RWPE2 (cell line): ENCODE data around the gene GBF1.

Experiments used
- ATAC-seq: fragments of 200-7000 bp; cut with Tn5 transposase; 3 replicates; pipeline ENCODE4 v1.9.1; 2021; ENCODE audit warnings: low read depth
- DNase-seq: peaks from one replicate; pipeline ENCODE4 v3.0.0-alpha.2; 2020; ENCODE audit warnings: low spot score
- H3K27ac ChIP-seq: fragments of 450-650 bp; 2 replicates; pipeline ENCODE4 v1.5.1; 2017; ENCODE audit warnings: mild to moderate bottlenecking; ENCODE audit not compliant: poor library complexity, severe bottlenecking
- H3K27me3 ChIP-seq: fragments of 250-450 bp; sonication (Bioruptor Pico); 2 replicates; pipeline ENCODE4 v1.5.1; 2021; ENCODE audit warnings: mild to moderate bottlenecking, moderate library complexity; ENCODE audit not compliant: insufficient read depth, poor library complexity, severe bottlenecking
- H3K36me3 ChIP-seq: fragments of 250-450 bp; sonication (Bioruptor Pico); 2 replicates; pipeline ENCODE4 v1.5.1; 2020; ENCODE audit warnings: low read depth, mild to moderate bottlenecking, moderate library complexity
- H3K4me1 ChIP-seq: fragments of 250-450 bp; sonication (Bioruptor Pico); 2 replicates; pipeline ENCODE4 v1.5.1; 2021; ENCODE audit warnings: mild to moderate bottlenecking, moderate library complexity; ENCODE audit not compliant: insufficient read depth, poor library complexity, severe bottlenecking
- H3K4me3 ChIP-seq: fragments of 250-450 bp; sonication (Bioruptor Pico); 2 replicates; pipeline ENCODE4 v1.5.1; 2021; ENCODE audit warnings: mild to moderate bottlenecking, moderate library complexity; ENCODE audit not compliant: severe bottlenecking
- H3K9me3 ChIP-seq: fragments of 250-450 bp; sonication (Bioruptor Pico); 2 replicates; pipeline ENCODE4 v1.5.1; 2021; ENCODE audit warnings: mild to moderate bottlenecking, moderate library complexity; ENCODE audit not compliant: severe bottlenecking
- CTCF ChIP-seq: fragments of 450-650 bp; IDR thresholded peaks from one replicate; pipeline ENCODE4 v1.5.1; 2017; ENCODE audit warnings: mild to moderate bottlenecking, moderate library complexity; ENCODE audit not compliant: poor library complexity, severe bottlenecking

Gene GBF1

GRCh38 chr10:102289356-102289755 is 44.0 kb downstream of the GBF1 start:
- no peaks in the 10 kb centered on the region for H3K27me3 ChIP-seq
- H3K36me3 ChIP-seq = peaks cover 7% of the 10 kb centered on the region; the same call in 1 of the 2 replicates
- ATAC-seq (no peak), DNase-seq (no peak)
- H3K4me3 ChIP-seq = no peak overlapping the region
- TF ChIP-seq CTCF = no peak
- H3K9me3 ChIP-seq = no peaks in the 10 kb centered on the region
- peaks cover 4% of the 10 kb centered on the region for H3K4me1 ChIP-seq
- no peak overlapping the region for H3K27ac ChIP-seq

DNA sequence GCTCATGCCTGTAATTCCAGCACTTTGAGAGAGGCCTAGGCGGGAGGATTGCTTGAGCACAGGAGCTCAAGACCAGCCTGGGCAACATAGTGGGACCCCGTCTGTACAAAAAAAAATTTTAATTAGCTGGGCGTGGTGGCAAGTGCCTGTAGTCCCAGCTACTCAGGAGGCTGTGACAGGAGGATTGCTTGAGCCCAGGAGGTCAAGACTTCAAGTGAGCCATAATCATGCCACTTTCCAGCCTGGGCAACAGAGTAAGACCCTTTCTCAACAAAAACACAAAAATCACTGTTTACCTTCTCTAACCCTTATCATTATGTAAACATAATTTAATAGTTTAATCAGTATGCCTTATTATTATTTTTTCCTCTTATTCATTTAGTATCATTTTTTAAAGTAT is 44.5 kb downstream of the GBF1 start:
- no peaks in the 10 kb centered on the region for H3K9me3 ChIP-seq
- H3K27me3 ChIP-seq = no peaks in the 10 kb centered on the region
- DNase-seq = no peak
- no peak for TF ChIP-seq CTCF
- no peak overlapping the region for H3K27ac ChIP-seq
- no peaks in the 10 kb centered on the region for H3K4me1 ChIP-seq
- H3K4me3 ChIP-seq = no peak overlapping the region
- no peak for ATAC-seq
- peaks cover 7% of the 10 kb centered on the region; the same call in 1 of the 2 replicates for H3K36me3 ChIP-seq

GRCh38 chr10:102291221-102291905 is 46.0 kb downstream of the GBF1 start:
- DNase-seq (no peak), ATAC-seq (no peak)
- Histone ChIP-seq H3K36me3 (peaks cover 7% of the 10 kb centered on the region; the same call in 1 of the 2 replicates), H3K27ac (no peak overlapping the region), H3K9me3 (no peaks in the 10 kb centered on the region), H3K27me3 (no peaks in the 10 kb centered on the region), H3K4me1 (no peaks in the 10 kb centered on the region), H3K4me3 (no peak overlapping the region)
- TF ChIP-seq CTCF = no peak

GRCh38 chr10:102297101-102297500 is 51.8 kb downstream of the GBF1 start:
- no peak for ATAC-seq
- H3K4me3 ChIP-seq = no peak overlapping the region
- H3K4me1 ChIP-seq = no peaks in the 10 kb centered on the region
- no peak for TF ChIP-seq CTCF
- H3K27me3 ChIP-seq = no peaks in the 10 kb centered on the region
- DNase-seq = no peak
- no peak overlapping the region for H3K27ac ChIP-seq
- H3K36me3 ChIP-seq = peaks cover 7% of the 10 kb centered on the region; the same call in 1 of the 2 replicates
- no peaks in the 10 kb centered on the region for H3K9me3 ChIP-seq

GRCh38 chr10:102298899-102299298 is 53.6 kb downstream of the GBF1 start:
- H3K4me3 ChIP-seq = no peak overlapping the region
- no peaks in the 10 kb centered on the region for H3K9me3 ChIP-seq
- DNase-seq = no peak
- H3K4me1 ChIP-seq = no peaks in the 10 kb centered on the region
- no peak for ATAC-seq
- TF ChIP-seq CTCF = no peak
- no peak overlapping the region for H3K27ac ChIP-seq
- H3K27me3 ChIP-seq = no peaks in the 10 kb centered on the region
- H3K36me3 ChIP-seq = no peaks in the 10 kb centered on the region
